Measurements from ENCODE around the gene PDZD2.

DNA sequence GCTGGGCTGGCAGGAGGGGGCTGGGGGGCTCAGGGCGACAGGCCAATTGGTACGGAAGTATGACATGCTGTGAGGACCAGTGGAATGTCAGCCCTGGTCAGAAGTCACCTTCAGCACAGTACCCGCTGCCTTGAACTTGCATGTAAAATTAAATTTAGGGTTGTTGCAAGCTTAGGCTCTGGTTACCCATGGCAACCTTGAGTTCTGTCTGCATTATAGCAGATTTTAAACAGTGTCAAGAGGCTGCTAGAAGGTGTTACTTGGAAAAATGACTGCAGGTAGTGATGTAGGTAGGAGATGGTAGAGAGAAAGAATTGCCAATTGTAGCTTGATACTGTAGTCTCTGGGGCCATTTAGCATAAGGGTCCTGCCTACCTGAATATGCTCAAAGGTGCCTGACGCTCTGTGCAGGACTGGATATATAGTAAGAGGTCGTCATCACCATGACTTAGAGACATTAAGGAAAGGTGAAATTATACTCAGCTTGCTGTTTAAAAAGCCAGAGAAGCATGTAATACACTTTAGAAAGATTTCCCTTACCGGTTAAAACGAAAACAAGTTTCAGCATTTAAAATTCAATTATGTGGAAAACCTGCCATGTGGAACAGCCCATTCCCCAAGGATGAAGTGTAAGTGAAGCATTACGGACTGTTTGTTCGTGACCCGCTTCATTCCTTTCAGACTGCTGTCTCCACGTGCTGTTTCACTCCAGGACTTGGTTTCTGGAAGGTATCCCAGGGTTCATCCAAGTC lies 169.0 kb downstream of the PDZD2 start:
- TF ChIP-seq, protein P1, sequence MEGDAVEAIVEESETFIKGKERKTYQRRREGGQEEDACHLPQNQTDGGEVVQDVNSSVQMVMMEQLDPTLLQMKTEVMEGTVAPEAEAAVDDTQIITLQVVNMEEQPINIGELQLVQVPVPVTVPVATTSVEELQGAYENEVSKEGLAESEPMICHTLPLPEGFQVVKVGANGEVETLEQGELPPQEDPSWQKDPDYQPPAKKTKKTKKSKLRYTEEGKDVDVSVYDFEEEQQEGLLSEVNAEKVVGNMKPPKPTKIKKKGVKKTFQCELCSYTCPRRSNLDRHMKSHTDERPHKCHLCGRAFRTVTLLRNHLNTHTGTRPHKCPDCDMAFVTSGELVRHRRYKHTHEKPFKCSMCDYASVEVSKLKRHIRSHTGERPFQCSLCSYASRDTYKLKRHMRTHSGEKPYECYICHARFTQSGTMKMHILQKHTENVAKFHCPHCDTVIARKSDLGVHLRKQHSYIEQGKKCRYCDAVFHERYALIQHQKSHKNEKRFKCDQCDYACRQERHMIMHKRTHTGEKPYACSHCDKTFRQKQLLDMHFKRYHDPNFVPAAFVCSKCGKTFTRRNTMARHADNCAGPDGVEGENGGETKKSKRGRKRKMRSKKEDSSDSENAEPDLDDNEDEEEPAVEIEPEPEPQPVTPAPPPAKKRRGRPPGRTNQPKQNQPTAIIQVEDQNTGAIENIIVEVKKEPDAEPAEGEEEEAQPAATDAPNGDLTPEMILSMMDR (IDR thresholded peaks at IDR 0.05), result no peak
- no peak for TF ChIP-seq POLR2A (IDR thresholded peaks at IDR 0.05)
